ENCODE data around the gene ASTN2. TPM values are rescaled to one million over a fixed set of nuclear protein-coding genes. Genes with fewer than 3 reads are reported as not detected.

ASTN2 gene
- total and polyA plus RNA-seq, 10 of the 15 experiments (the other 5 are each of a cell fraction or from before 2014, with no cell fraction given): 1.4 to 15.7 (median 7.0) TPM

DNA sequence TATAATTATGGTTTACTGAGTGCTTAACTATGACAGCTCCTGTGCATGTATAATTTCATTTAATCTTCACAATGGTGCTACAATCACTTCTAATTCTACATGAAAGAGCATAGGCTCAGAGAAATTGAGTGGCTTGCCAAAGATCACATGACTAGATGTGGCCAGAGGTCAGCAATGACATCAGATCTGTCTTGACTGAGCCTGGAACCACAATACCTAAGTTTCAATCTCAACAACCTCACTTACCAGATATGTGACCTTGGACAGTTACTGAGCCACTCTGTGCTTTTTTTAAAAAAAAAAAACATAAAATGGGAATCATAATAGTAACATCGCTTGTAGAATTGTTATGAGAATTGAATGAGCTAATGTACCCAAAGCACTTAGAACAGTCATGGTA, 597.1 kb downstream of the ASTN2 start:
- H3K4me2 ChIP-seq (ENCODE audit: control insufficient read depth, insufficient read depth): no peak overlapping the region
- H3K9ac ChIP-seq (ENCODE audit: control insufficient read depth, insufficient read depth, low read length): no peak overlapping the region
- H3K27me3 ChIP-seq (replicated peaks in 1 of 2; ENCODE audit: control insufficient read depth in 2 of 2, insufficient read depth in 2 of 2, low read length in 1 of 2): no peaks in the 10 kb centered on the region
- H4K20me1 ChIP-seq (ENCODE audit: control insufficient read depth, insufficient read depth): no peaks in the 10 kb centered on the region
- 44% methylated on average over 1 of the region's 1 CpG for WGBS (ENCODE audit: insufficient coverage, insufficient replicate concordance, low lambda C conversion rate, missing lambda C conversion rate)
- H2AFZ ChIP-seq (ENCODE audit: control insufficient read depth, low read depth, low read length): no peak overlapping the region
- in situ Hi-C loops (cut with MboI) (no loop called here), intact Hi-C loops (cut with micrococcal nuclease; ENCODE audit: unreplicated experiment) (no loop called here)
- CTCF ChIA-PET: interaction anchor here (0.6 to 1.1 kb wide), 2 partner anchors 48 to 1223 kb away, joined by 3 read pairs; no protein-coding TSS in a partner anchor
- no peak for FAIRE-seq
- H3K36me3 ChIP-seq (ENCODE audit: control insufficient read depth in 2 of 2, insufficient read depth in 2 of 2, low read length in 1 of 2): no peaks in the 10 kb centered on the region
- DNase-seq (ENCODE audit: low read depth, low spot score): no peak
- no peaks in the 10 kb centered on the region for H3K79me2 ChIP-seq (ENCODE audit: control insufficient read depth, insufficient read depth, low read length)
- TF ChIP-seq POLR2AphosphoS5 (IDR thresholded peaks at IDR 0.05; ENCODE audit: low read length) (no peak), NFYB (IDR thresholded peaks at IDR 0.05; ENCODE audit: insufficient read depth, low read depth, low read length) (0 out of 2 replicates have a peak, but pooled peaks have one; percentile 30), NR2F1 (conservative IDR thresholded peaks at IDR 0.05) (peak; percentile 63; the same call in 1 of the 2 replicates), NR2C2 (IDR thresholded peaks at IDR 0.05; ENCODE audit: borderline replicate concordance, control insufficient read depth, insufficient read length, low read depth) (no peak), RUNX3 (IDR thresholded peaks at IDR 0.05; ENCODE audit: low read length) (peak; percentile 62; the same call in 1 of the 2 replicates), ZNF592 (IDR thresholded peaks at IDR 0.05) (no peak)
- TF ChIP-seq, protein P1, sequence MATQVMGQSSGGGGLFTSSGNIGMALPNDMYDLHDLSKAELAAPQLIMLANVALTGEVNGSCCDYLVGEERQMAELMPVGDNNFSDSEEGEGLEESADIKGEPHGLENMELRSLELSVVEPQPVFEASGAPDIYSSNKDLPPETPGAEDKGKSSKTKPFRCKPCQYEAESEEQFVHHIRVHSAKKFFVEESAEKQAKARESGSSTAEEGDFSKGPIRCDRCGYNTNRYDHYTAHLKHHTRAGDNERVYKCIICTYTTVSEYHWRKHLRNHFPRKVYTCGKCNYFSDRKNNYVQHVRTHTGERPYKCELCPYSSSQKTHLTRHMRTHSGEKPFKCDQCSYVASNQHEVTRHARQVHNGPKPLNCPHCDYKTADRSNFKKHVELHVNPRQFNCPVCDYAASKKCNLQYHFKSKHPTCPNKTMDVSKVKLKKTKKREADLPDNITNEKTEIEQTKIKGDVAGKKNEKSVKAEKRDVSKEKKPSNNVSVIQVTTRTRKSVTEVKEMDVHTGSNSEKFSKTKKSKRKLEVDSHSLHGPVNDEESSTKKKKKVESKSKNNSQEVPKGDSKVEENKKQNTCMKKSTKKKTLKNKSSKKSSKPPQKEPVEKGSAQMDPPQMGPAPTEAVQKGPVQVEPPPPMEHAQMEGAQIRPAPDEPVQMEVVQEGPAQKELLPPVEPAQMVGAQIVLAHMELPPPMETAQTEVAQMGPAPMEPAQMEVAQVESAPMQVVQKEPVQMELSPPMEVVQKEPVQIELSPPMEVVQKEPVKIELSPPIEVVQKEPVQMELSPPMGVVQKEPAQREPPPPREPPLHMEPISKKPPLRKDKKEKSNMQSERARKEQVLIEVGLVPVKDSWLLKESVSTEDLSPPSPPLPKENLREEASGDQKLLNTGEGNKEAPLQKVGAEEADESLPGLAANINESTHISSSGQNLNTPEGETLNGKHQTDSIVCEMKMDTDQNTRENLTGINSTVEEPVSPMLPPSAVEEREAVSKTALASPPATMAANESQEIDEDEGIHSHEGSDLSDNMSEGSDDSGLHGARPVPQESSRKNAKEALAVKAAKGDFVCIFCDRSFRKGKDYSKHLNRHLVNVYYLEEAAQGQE (IDR thresholded peaks at IDR 0.05; ENCODE audit: low read depth, low read length): peak; percentile 51; the same call in 1 of the 2 replicates
- SMC1A ChIA-PET (ENCODE audit: uncharacterized antibody, unreplicated experiment): interaction anchor here (0.7 to 1.3 kb wide), 3 partner anchors 22 to 190 kb away, joined by 3 read pairs; no protein-coding TSS in a partner anchor
- no peak overlapping the region for H3K27ac ChIP-seq (ENCODE audit: control insufficient read depth, insufficient read depth)
- POLR2A ChIA-PET: no interaction called here
- no peaks in the 10 kb centered on the region for H3K9me3 ChIP-seq (replicated peaks; ENCODE audit: control insufficient read depth, insufficient read depth, low read length)
- RAD21 ChIA-PET (ENCODE audit: unreplicated experiment): no interaction called here
- no peaks in the 10 kb centered on the region for H3K4me1 ChIP-seq (ENCODE audit: control insufficient read depth, insufficient read depth, low read length)
- H3K4me3 ChIP-seq: no peak overlapping the region
- ATAC-seq: peak; percentile 89
- BruUV-seq (replicated peaks): no TSS peak
